ENCODE measurements around the gene HPSE.
"Not testable (repeated sequence)": the region's sequence is repeated elsewhere in the genome, so short reads cannot be mapped to it uniquely, and the experiment has no call there.

Gene HPSE

DNA sequence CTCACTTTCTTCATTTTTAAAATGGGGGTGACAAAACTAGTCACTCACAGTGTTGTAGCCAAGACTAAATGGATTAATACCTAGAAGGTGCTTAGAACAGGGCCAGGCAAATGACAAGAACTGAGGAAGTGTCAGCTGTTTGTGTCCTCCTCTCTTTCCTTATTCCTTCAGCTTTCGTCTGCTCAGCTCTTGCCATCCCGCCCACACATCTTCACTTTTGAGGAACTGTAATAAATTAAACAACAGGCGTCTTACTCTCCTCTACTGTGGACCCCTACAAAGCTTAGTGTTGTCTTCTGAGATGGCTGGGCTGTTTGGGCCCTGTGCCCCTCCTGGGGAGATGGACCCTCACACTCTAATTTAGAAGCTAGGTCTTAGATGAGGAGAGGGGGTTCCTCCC lies 2.7 kb downstream of the HPSE start:
- no peak for DNase-seq

DNA sequence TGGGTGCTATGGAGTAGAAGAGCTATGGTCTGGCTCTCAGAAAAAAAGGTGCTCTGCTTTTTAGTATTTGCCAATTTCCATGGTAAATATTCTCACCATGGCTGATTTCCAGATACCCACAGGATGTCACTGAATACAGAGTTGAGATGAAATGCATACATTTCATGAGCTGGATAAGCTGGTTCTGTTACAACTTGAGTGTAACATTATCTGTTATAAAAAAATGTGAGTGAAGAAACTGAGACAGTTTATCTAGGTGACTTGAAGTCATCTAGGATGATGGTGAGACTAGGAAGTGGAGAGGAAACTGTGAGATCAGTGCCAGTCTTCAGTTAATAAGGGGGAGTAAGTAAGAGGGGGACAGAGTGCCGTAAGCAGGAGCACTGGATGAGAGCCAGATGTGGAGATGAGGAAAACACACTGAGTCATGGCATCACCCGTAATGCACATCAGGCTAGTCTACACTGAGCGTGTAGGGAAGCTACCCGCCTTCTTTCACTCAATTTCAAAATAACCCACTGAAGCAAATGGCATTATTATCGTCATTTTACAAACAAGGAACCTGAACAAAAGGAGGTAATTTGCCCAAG lies 5.0 kb downstream of the HPSE start:
- peak; percentile 18 for DNase-seq

DNA sequence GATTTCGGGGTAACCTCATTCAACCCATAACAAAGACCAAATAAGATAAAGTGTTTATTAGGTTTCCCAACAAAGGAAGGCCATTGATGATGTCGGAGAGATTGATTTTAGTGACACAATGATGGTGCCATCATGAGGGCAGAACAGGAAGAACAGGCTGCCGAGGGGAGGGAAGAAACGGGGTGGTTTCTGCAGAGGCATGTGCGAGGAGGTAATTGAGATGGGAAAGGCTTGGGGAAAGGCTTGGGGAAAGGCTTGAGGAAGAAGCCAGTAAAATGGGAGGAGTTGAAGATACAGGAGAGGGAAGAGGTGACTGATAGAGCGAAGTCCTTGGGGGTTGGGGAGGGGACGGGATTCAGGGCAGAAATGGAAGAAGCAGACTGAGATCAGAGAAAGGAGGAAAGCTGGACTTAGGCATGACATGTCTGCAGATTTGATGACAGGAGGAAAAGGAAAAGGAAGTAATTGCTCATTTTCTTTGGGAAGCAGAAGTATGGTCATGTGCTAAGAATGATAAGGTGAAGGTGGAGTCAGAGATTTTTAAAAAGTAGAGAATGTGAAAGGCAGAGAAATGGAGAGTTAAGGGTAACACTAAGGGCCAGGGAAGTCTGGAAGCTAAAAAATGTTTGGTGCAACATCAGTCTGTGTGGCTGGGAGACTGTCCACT lies 6.0 kb downstream of the HPSE start:
- no peak for DNase-seq

DNA sequence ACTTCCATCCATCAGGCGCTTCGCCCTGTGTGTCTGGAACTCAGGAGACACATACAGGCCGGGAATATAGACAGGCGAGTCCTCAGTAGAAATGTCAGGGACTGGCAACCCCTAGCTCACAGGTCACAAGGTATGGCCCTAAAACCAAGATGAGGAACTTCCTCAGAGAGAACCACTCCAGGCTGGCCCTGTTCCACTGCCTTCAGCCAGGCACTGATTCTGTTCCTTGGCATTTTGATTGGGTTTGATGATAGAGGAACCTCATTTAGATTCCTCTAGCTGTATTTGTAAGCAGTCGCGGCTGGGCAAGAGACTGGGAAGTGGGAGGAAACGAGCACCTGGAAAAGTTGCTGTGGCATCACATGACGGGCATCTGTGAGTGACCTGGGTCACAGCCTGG lies 8.1 kb downstream of the HPSE start:
- no peak for DNase-seq

DNA sequence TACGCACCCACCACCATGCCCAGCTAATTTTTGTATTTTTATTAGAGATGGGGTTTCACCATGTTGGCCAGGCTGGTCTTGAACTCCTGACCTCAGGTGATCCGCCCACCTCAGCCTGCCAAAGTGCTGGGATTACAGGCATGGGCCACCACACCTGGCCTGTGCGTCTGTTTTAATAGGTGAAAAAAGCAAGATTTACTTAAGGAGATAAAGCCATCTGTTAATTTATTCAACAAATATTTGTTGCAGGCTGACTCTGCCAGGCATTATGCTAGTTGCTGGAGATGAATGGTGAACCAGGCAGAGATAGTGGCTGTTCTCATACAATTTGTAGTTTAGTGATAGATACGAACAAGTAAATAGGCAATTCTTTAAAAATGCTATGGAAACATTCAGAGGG lies 9.3 kb downstream of the HPSE start:
- not testable (repeated sequence) for DNase-seq

DNA sequence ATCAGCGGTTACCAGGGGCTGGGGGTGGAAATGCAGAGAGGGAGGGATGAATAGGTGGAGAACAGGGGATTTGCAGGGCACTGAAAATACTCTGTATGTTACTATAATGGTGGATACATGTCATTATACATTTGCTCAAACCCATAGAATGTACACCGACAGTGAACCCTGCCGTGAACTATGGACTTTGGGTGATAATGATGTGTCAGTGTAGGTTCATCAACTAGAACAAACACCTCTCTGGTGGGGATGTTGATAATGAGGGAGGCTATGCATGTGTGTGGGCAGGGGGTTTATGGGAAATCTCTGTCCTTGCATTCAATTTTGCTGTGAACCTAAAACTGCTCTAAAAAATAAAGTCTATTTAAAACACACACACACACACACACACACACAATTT lies 11.5 kb downstream of the HPSE start:
- DNase-seq: no peak

DNA sequence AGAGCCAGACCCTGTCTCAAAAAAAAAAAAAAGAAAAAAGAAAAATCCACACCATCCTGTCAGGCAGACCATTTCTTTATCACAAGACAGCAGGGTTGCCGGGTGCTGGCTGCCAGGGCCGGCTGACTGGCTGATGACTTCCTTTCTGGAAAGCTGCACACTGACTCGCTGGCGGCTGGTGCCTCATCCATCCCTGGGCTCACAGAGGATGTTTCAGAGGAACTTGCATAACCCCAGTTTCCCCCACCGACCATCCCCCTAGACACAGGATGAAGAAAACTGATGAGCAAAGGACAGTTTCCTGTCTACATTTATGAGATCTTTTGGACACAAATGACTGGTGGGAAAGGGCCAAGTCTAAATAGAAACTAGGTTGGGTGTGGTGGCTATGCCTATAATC lies 14.1 kb downstream of the HPSE start:
- peak; percentile 46 for DNase-seq

DNA sequence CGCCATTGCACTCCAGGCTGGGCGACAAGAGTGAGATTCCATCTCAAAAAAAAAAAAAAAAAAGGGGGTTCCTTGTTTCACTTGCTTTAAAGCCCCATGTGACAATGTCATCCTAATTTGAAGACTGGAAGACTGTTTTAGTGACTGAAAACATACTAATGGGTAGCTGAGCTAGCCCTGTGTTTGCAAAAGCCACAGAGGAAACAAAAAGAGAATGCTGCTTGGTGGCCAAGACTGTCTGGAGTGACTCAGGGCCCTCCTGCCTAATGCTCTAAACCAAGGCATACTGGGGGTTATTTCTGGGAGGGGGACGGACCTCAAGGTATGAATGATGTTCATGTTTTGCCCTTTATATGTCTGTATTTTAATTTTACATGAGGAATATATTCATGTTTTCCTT lies 16.0 kb downstream of the HPSE start:
- no peak for DNase-seq

DNA sequence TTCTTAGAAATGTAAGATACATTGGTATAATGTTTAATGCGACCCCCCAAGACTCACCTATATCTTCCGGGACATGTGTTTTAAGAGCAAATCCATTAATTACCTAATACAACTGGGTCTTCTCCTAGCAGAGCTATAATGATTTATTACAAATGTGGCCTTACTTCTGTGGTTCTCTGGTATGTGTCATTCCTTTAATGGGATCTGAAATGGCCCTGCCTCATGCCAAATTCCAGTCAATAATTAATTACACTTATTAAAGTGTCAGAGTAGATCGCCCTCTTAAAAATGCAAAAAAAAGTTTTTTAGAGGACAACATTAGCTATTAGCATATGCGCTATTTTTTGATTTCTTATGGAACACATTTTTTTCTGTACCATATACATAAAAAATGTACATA lies 17.0 kb downstream of the HPSE start:
- DNase-seq: no peak

DNA sequence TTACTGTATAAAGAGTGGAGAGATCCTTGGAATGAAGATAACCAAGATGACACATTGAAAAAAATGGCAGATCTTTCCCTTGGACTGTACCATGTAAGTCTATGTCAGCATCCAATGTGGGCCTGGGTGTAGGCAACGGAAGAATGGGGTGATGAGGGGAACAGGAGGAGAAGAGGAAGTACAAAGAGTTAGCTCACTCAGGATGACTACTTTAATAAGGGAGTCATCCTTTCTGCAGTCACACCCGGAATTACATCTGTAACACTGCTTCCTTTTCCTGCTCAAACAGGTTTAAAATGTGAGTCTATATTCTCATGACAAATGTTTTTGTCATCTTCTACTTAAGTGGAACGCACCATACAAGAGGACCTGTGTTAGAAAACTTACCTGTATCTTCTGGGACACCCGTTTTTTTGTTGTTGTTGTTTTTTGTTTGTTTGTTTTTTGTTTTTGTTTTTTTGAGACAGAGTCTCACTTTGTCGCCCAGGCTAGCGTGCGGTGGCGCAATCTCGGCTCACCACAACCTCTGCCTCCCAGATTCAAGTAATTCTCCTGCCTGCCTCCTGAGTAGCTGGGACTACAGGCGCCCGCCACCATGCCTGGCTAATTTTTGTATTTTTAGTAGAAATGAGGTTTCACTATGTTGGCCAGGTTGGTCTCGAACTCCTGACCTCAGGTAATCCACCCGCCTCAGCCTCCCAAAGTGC lies 18.0 kb downstream of the HPSE start:
- no peak for DNase-seq

DNA sequence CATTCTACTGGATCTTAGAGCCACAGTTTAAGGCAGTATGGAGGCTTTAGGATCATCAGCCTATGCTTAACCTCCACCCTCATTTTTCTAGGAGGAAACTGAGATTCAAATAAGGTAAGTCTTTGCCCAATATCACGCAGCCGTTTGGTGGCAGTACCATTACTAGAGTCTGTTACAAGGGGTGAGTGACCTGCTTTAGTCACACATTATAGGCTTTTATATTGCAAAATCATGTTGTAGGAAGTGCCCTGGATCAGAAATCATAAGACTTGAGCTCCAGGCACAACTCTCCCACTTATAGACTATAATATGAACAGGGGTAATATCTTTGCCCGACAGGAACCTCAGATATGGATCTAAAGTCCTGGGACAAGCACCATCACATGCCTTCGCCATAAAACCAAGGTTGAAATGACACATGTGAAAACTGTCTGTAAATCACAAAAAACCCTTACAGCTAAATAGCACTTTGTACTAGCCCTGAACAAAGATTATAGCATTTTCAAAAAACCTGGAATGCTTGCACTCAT lies 19.2 kb downstream of the HPSE start:
- no peak for DNase-seq

DNA sequence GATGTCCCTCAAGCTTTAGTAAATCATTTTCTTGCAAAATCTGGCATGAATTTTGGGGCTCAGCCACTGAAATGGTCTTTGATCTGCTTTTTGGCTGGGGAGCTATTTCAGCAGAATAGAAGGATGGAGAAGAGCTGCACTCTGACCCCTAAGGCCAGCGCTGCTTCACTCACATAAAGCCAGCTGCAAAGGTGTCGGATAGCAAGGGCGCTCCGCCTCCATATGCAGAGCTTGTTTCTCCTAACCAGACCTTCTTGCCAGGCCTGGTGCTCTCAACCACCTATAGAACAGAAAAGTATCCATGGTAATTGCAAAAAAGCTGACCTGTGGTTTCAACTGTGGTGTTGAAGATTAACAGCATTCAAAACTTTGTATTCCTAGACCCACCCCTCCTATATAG lies 26.0 kb downstream of the HPSE start:
- no peak for DNase-seq

DNA sequence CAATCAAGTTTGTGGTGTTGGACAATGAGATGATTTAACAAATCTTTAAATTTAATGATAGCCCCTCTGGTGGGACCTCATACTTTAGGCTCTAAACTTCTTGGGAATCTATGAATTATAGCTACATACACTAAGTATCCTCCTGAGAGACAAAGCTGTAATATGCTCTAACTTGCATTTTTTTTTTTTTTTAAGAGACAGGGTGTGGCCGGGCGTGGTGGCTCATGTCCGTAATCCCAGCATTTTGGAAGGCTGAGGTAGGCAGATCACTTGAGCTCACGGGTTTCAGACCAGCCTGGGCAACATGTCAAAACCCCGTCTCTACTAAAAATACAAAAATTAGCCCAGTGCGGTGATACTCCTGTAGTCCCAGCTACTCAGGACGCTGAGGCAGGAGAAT lies 26.7 kb downstream of the HPSE start:
- DNase-seq: no peak

DNA sequence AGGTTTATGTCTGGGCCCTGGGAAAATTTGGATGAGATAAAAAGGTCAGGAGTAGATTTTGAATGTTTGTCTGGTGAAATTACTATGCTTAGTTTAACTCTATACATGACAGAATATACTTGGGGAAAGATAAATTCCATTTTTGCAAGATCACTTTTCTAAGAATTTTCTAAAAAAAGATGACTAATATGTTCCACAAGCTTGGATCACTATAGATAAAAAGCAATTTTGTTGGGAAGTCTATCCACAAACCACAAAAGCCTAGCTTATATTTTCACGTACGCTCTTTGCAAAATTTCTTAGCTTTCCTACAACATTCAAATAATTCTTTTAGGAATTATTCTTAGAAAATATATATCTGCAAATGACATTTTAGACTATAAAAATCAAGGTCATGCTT lies 29.5 kb downstream of the HPSE start:
- peak; percentile 13 for DNase-seq

DNA sequence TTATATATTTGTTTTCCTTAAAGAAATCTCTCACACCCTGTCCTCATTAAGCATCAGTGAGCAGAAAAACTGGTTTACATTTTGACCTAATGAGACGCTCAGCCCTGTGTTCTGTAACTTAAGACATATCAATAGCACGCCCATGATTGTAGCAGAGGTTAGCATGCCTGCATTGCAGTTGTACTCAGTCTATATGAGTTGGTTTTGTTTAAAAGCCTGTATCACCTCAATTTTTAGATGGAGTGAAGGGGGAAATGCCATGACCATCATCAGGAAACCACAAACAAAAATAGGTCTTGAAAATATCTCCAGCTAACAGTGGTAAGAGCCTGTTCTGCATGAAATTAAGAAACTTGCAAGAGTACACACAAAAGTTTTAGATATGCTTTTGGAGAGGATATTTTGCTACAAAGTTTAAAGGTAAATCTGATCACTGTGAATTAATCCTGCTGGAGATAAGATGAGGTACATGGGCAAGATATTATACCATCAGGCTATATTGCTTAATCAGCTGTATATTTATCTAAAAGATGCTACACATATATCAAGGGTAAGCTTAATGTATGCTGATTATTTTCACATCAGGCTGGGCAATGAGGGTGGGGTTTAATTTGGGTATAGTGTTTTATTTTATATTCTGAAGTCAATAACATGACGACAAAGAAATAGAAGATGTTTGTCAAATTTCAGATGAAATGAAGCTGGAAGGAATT lies 36.9 kb downstream of the HPSE start:
- DNase-seq: no peak

DNA sequence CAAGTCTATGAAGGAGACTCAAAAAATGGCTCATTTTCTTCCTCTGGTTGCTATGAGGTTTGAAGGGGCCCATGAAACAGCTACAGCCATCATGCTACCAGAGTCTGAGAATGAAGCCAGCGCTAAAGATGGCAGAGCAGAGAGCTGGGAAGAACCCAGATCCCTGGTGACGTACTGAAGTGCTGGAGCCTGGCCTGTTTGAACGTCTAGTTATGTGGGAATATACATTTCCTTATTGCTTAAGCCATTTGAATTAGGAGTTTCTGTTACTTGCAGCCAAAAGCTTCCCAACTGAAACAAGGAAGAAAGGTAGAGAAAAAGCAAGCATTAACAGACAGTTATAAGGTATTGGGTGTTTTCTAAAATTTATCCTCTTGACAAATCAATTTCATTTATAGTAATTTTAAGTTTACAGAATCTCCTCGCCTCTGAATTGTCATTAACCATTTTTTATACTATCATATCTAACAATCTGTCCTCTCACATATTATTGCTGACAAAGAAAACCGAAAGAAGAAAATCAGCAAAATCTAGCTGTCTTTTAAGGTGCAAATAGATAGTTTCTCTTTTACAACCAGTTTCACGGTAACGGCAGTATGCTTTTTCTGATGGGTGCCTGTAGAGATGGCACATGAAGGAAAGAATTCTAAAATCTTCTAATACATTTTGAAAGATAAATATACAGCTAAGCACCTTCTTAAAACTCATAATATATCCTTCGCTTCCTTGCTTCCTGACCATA lies 41.2 kb downstream of the HPSE start:
- DNase-seq: no peak

DNA sequence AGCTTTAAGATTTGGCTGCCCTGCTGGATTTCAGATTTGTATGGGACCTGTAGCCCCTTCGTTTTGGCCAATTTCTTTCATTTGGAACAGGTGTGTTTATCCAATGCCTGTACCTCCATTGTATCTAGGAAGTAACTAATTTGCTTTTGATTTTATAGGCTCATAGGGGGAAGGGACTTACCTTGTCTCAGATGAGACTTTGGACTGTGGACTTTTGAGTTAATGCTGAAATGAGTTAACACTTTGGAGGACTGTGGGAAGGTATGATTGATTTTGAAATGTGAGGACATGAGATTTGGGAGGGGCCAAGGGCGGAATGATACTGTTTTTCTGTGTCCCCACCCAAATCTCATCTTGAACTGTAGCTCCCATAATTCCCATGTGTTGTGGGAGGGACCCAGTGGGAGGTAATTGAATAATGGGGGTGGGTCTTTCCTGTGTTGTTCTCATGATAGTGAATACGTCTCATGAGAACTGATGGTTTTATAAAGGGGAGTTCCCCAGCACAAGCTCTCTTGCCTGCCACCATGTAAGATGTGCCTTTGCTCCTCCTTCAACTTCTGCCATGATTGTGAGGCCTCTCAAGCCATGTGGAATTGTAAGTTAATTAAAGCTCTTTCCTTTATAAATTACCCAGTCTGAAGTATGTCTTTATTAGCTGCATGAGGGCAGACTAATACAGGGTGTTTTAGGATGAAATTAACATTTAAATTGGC lies 44.4 kb downstream of the HPSE start:
- DNase-seq: not testable (repeated sequence)

DNA sequence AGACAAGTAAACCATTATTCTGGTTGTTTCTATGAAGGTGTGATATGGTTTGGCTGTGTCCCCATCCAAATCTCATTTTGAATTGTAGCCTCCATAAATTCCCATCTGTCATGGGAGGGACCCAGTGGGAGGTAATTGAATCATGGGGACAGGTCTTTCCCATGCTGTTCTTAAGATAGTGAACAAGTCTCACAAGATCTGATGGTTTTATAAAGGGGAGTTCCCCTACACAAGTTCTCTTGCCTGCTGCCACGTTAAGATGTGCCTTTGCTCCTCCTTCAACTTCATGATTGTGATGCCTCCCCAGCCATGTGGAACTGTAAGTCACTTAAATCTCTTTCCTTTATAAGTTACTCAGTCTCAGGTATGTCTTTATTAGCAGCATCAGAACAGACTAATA lies 46.3 kb downstream of the HPSE start:
- not testable (repeated sequence) for DNase-seq

DNA sequence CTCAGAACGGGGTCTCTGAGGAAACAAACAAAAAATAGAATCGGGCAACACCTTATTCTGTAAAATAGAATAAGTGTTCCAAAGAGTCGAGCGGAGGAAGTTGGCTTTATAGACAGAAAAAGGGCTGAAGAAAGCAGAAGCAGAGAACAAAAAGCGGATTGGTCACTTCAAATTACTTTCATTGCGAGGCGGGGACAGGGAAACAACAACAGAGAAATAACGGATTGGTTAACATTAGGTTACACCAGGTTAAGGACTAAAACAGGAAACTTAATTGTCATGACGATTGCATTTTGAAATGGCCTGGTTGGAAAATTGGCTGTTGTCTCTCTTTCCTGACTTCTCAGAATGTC lies 49.6 kb downstream of the HPSE start:
- peak; percentile 42 for DNase-seq

DNA sequence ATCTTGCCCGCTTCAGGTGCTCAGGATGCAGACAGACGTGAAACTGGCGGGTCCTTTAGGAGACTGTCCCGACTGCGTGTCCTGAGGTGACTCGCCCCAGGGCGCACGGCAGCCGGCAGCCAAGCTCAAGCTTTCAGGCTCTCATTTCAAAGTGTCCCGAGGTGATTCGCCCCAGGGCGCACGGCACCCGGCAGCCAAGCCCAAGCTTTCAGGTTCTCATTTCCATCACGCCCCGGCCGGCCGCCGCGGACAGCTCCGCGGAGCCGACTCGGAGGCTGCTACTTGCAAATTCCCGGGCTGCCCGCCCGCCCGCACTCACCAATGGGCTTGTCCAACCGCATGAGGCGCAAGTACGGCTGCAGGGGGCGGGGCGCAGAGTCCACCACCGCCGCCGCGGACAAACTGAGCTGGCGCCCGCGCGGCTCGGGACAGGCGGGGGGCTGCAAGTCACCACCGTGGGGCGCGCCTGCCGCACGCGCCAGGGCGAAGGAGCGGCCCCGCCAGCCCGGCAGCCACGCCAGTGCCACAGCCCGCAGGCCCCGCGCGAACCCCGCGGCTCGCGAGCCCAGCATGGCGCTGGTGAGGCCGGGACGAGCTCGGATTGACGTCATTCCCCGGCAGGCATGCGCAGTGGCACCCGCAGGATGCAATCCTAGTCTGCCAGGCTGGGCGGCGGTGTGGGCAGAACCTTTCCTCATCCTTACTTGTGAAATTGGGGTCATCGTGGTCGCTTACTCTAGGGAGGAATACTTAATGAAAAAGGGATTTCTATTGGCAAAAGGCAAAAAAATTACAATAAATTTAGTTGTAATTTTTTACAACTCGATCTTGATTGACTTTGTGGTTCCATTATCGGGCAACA lies 50.2 kb downstream of the HPSE start, which contains the start of gene COQ2:
Gene COQ2 (minus strand): TSS at position 606 of the 862 bp plus-strand sequence. CDS start 34 bp downstream, at position 572.
- DNase-seq: peak; percentile 91

DNA sequence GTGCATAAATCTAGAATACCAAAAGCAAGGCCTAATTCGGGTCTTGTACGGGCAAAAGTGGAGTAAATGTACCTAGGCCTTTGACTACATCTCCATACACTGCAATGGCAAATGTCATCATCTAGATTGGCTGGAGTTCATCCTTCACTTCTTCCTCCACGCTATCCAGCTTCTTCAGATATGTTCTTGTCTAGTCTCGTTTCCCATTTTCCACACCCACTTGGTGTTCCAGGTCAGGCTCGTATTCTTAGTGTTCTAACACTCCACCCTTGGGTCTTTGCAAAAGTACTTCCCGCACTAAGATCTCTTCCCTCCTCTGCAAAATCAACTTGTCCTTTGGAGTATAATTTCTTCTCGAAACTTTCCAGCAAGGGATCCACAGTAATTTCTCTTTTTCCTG lies 51.5 kb downstream of the HPSE start:
- DNase-seq: no peak
